AG10803 (cell line): Measurements from ENCODE around the gene THBD.

Experiments
- DNase-seq: peaks from one replicate; pipeline ENCODE4 v3.0.0; 2010; ENCODE audit warnings: low read depth
- H3K4me3 ChIP-seq: 2 replicates; pipeline ENCODE4 v1.5.1; 2011; ENCODE audit warnings: mild to moderate bottlenecking, low read length, control low read depth
- TF ChIP-seq, protein P1 (sequence below): conservative IDR thresholded peaks from 2 replicates; pipeline ENCODE4 v1.5.1; 2011; ENCODE audit warnings: mild to moderate bottlenecking, low read length, control low read depth, inconsistent platforms

The THBD gene

DNA sequence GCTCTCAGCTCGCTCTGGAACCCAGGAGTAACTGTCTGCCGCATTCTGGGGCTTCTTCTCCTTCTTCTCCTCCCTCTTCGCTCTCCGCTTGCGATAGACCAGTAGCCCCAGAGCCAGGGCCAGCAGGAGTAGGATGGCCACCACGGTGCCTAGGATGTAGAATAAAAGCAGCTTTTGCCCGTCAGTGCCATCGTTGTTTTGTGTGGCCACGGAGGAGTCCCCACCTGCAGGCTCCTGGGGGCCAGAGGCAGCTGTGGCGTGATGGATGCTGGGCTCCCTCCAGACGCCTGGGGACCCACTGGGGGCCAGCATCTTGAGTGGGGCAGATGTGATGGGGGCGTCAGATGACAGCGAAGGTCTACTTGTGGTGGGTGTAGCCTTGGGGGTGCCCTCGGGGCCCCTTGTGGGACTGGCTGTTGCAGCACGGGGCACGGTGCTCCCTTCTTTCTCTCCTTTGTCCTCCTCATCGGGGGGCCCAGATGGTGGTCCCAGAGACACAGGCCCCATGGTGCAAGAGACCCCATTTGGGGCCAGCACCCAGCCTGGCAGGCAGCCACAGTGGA is 34.9 kb upstream of the THBD start:
- DNase-seq, result no peak
- TF ChIP-seq, protein P1, sequence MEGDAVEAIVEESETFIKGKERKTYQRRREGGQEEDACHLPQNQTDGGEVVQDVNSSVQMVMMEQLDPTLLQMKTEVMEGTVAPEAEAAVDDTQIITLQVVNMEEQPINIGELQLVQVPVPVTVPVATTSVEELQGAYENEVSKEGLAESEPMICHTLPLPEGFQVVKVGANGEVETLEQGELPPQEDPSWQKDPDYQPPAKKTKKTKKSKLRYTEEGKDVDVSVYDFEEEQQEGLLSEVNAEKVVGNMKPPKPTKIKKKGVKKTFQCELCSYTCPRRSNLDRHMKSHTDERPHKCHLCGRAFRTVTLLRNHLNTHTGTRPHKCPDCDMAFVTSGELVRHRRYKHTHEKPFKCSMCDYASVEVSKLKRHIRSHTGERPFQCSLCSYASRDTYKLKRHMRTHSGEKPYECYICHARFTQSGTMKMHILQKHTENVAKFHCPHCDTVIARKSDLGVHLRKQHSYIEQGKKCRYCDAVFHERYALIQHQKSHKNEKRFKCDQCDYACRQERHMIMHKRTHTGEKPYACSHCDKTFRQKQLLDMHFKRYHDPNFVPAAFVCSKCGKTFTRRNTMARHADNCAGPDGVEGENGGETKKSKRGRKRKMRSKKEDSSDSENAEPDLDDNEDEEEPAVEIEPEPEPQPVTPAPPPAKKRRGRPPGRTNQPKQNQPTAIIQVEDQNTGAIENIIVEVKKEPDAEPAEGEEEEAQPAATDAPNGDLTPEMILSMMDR, result no peak
- H3K4me3 ChIP-seq, result no peak overlapping the region

DNA sequence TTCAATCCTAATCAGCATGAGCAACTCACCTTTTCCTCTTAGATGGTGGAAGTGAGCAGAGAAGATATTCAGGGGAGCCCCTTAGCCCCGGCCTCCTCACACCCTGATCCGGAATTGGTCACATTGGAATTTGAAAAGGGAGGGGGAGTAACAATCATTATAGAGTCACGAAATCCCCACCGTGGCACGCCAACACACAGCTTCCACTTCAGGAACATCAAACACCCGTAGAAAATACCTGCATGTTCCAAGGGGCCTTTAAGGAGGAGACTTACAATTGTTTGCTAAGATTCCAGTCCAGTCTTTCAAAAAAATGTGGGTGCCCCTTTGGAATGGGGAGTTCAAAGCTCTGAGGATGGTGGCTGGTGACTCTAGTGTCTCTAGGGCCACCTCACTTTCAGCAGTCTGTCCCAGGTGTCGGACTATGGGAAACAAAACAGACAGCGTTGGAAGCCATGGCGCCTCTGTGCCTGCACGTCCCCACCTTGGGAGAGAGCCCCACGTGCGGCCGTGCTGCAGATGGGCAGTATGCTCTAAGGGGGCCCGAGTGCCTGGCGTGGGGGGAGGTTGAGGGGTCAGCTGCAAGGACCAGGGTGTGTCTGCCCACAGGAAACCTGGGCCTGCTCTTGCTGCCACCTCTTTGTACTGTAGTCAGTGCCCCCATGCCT is 34.2 kb upstream of the THBD start:
- no peak for DNase-seq
- H3K4me3 ChIP-seq, result no peak overlapping the region
- TF ChIP-seq, protein P1, result no peak

DNA sequence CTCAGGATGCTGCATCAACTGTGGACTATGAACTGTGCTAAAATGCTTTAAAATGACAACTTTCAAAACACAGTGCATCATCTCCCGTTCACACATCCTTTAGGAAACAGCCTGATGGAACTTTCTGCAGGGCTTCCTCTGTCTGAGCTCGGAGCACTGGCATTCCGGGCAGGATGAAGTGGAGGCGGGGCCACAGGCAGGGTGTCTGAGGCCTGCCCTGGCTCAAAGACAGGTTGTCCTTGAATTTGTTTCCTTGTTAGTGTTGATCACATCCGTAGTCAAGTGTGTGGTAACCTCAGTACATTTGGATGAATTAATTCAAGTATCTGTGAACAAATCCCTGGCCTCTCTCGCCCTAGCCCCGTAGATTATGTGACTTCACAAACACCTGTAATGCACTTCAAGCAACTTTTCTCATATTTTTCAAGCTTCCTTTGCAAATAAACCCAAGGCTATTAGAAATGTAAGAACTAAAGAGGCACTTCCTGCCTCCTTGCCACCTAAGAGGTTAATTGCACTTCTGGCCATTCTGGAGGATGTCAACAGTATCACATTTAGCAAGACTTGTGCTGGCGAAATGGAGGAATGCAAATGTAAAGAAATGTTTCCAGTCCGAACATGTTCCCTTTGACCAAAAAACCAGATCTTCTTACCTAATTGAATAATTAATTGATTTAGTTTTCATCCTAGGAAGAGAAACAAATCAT is 33.5 kb upstream of the THBD start:
- TF ChIP-seq, protein P1, result no peak
- no peak overlapping the region for H3K4me3 ChIP-seq
- no peak for DNase-seq

DNA sequence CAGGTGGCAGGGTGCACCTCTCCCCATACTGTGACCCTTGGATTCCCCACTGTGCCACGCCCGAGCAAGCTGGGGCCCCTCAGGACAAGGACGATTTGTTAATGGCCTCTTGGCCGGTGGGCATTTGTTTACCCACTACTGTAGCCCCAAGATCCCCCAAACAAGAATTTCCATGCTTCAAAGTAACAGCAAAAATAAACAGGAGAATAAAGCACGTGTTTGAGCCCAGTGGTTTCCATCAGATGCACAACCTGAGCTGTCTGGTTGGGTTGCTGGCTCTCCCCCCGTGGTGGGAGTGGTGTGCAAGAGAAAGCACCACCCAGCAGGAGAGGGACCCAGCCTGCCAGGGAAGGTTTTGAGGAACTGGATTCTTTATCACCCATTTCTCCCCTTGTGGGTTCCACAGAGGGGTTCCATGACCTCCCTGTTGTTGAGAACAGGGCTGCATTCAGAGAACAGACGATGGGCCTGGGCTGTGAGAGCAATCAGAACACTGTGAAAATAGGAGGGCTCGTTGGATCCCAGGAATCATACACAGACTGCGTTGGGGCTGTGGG is 31.9 kb upstream of the THBD start:
- TF ChIP-seq, protein P1, result no peak
- no peak for DNase-seq
- no peak overlapping the region for H3K4me3 ChIP-seq

DNA sequence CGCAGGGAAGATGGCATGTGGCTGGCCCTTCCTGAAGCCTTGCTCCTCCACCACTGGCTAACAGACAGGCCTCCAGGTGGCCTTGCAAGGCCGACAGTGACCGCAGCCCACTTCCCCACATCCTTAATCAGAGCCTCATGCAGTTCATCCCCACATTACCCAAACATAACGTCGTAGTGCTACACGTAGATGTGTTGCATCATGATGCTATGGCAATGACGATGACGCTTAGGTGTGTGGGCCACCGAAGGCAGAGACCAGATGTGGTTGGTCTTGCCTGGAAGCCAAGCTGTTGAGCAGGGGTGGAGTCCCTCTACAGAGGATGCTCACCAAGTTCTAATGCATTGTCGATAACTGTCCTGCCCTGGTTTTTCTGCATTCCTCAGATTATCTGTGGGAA is 31.0 kb upstream of the THBD start:
- DNase-seq, result no peak
- TF ChIP-seq, protein P1, result no peak
- no peak overlapping the region for H3K4me3 ChIP-seq

DNA sequence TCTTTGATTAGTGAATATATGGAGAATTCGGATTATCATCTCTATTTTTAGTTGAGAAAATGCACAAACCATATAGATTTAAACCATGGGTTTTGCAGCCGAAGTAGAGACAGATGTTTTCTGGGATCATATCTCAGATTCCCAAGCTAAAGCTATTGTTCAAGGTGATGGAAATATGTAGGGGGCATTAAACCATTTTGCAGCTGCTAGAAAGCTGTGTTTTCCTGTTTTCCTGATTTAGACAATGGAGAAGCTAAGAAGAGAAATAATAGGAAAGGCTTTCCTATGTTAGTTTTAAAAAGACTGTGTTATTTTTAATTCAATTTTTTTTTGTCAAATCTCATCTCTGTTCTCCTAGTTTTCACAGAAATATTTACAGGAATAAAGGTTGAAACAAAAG is 30.5 kb upstream of the THBD start:
- H3K4me3 ChIP-seq, result no peak overlapping the region
- TF ChIP-seq, protein P1, result no peak
- no peak for DNase-seq
